A673 (cell line): ENCODE results near the gene BCL7A. TPM values are rescaled to one million over a fixed set of nuclear protein-coding genes. Genes with fewer than 3 reads are reported as not detected.

Experiments used
- BruUV-seq: library from RNA; stranded (reverse); fragments of 400-500 nt; replicated peaks from 2 replicates; lab custom pipeline; 2021; lab: Mats Ljungman, UMichigan
- CTCF ChIA-PET: fragments of 300-600 bp; sonication (Branson Sonifier 250); formaldehyde crosslinking; loops from one replicate; lab custom pipeline; 2022; ENCODE audit warnings: antibody characterized with exemption; lab: Charles Lee
- POLR2A ChIA-PET: fragments of 300-600 bp; sonication (Branson Sonifier 250); formaldehyde crosslinking; loops from one replicate; lab custom pipeline; 2022; ENCODE audit warnings: antibody characterized with exemption; ENCODE audit not compliant: low non-redundant PET; lab: Charles Lee
- DNase-seq: peaks from one replicate; pipeline ENCODE4 v3.0.0-alpha.2; 2015; ENCODE audit warnings: low spot score
- H3K27ac ChIP-seq: fragments of 200-600 bp; sonication (generic); 2 replicates; pipeline ENCODE4 v1.5.1; 2016; ENCODE audit warnings: mixed run types, low read depth, mild to moderate bottlenecking, mixed read lengths, antibody characterized with exemption, low read length; ENCODE audit not compliant: poor library complexity, severe bottlenecking
- H3K27me3 ChIP-seq: fragments of 200-600 bp; sonication (generic); replicated peaks from 2 replicates; pipeline ENCODE4 v1.6.1; 2017; ENCODE audit warnings: mixed run types, low read depth, mild to moderate bottlenecking, mixed read lengths, antibody characterized with exemption, low read length; ENCODE audit not compliant: insufficient read depth, poor library complexity
- H3K36me3 ChIP-seq: fragments of 200-600 bp; sonication (generic); 2 replicates; pipeline ENCODE4 v1.6.1; 2016; ENCODE audit warnings: mixed run types, mild to moderate bottlenecking, mixed read lengths, antibody characterized with exemption, low read length; ENCODE audit not compliant: insufficient read depth, poor library complexity, severe bottlenecking
- H3K4me1 ChIP-seq: fragments of 200-600 bp; sonication (generic); 2 replicates; pipeline ENCODE4 v1.6.1; 2017; ENCODE audit warnings: mixed run types, mild to moderate bottlenecking, mixed read lengths, antibody characterized with exemption, low read length; ENCODE audit not compliant: insufficient read depth, poor library complexity, severe bottlenecking
- H3K4me3 ChIP-seq: fragments of 200-600 bp; sonication (generic); 2 replicates; pipeline ENCODE4 v1.5.1; 2016; ENCODE audit warnings: low read depth, mixed run types, mild to moderate bottlenecking, mixed read lengths, low read length; ENCODE audit not compliant: poor library complexity, severe bottlenecking
- H3K9me3 ChIP-seq: fragments of 200-600 bp; sonication (generic); 2 replicates; pipeline ENCODE4 v1.6.1; 2016; ENCODE audit warnings: mixed run types, low read depth, mild to moderate bottlenecking, mixed read lengths, antibody characterized with exemption, low read length; ENCODE audit not compliant: poor library complexity, severe bottlenecking
- EZH2 ChIP-seq: fragments of 200-600 bp; sonication (generic); IDR thresholded peaks from 2 replicates; pipeline ENCODE4 v1.6.1; 2017; ENCODE audit warnings: borderline replicate concordance, low read depth, mild to moderate bottlenecking, mixed read lengths, antibody characterized with exemption, low read length; ENCODE audit not compliant: poor library complexity, severe bottlenecking
- intact Hi-C: fragments of 100-400 bp; cut with micrococcal nuclease; formaldehyde crosslinking; loops from one replicate; pipeline ENCODE4 v1.10.0; 2022; ENCODE audit not compliant: unreplicated experiment
- total RNA-seq: library from RNA; stranded (reverse); gene quantifications from 2 replicates; pipeline ENCODE4 v1.2.3, GENCODE V29; 2021
- TF ChIP-seq, protein P1 (sequence below): fragments of 300-800, 200-600 bp; sonication (generic); conservative IDR thresholded peaks from 2 replicates; pipeline ENCODE4 v1.5.1; 2017; ENCODE audit warnings: low read depth, mild to moderate bottlenecking, antibody characterized with exemption, low read length, moderate library complexity, mixed read lengths

Gene BCL7A
- total RNA-seq, 1 experiment from 2014 or later: 40.7 TPM

DNA sequence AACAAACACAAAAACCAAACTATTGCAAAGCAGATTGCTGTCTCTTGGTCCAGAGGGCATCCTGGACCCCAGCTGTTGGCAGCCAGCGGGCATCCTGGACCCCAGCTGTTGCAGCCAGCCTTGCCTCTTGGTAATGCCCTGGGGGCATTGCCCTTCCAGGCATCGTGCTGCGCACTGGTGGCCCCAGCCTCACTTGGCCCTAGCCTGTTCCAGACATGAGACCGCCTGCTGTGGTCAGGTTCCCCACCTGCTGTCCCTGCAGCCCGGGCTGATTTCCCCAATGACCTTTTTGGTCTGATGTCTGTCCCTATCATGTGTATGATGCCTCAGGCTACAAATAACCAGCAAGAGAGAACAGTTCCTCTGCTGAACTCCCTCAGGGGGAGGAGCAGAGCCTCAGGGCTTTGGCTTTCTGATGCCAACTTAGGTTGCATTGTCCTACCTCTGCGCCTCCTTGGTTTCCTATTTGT is 77.6 kb downstream of the BCL7A start:
- BruUV-seq: no TSS peak
- Histone ChIP-seq H3K27me3 (no peaks in the 10 kb centered on the region), H3K9me3 (no peaks in the 10 kb centered on the region), H3K4me1 (peaks cover 13% of the 10 kb centered on the region), H3K36me3 (no peaks in the 10 kb centered on the region), H3K4me3 (no peak overlapping the region), H3K27ac (no peak overlapping the region)
- DNase-seq: no peak
- no peak for TF ChIP-seq EZH2
- TF ChIP-seq, protein P1, sequence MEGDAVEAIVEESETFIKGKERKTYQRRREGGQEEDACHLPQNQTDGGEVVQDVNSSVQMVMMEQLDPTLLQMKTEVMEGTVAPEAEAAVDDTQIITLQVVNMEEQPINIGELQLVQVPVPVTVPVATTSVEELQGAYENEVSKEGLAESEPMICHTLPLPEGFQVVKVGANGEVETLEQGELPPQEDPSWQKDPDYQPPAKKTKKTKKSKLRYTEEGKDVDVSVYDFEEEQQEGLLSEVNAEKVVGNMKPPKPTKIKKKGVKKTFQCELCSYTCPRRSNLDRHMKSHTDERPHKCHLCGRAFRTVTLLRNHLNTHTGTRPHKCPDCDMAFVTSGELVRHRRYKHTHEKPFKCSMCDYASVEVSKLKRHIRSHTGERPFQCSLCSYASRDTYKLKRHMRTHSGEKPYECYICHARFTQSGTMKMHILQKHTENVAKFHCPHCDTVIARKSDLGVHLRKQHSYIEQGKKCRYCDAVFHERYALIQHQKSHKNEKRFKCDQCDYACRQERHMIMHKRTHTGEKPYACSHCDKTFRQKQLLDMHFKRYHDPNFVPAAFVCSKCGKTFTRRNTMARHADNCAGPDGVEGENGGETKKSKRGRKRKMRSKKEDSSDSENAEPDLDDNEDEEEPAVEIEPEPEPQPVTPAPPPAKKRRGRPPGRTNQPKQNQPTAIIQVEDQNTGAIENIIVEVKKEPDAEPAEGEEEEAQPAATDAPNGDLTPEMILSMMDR: no peak
- intact Hi-C loops: no loop called here
- CTCF ChIA-PET: no interaction called here
- POLR2A ChIA-PET: no interaction called here

DNA sequence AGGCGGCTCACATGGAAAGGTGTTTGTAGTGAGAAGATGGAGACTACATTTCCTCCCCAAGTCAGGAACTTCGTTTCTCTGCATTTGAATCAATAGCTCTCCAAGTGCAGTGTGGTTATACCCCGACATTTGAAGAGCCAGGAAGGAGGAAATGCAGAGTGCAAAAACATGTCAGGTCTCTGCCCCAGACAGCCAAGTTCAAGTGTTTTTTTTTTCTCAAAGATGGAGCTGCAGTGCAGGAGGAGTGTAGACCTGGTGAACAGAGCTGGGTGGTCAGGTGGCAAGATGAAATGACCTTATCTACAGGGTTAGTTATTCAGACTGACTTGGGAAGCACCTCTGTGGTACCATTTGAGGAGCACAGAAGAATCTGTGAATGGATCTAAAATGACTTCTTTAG is 78.2 kb downstream of the BCL7A start:
- no TSS peak for BruUV-seq
- intact Hi-C loops: no loop called here
- Histone ChIP-seq H3K27me3 (no peaks in the 10 kb centered on the region), H3K4me1 (peaks cover 13% of the 10 kb centered on the region), H3K36me3 (no peaks in the 10 kb centered on the region), H3K27ac (no peak overlapping the region), H3K4me3 (no peak overlapping the region), H3K9me3 (no peaks in the 10 kb centered on the region)
- CTCF ChIA-PET: no interaction called here
- POLR2A ChIA-PET: no interaction called here
- TF ChIP-seq EZH2: no peak
- TF ChIP-seq, protein P1: no peak
- no peak for DNase-seq

DNA sequence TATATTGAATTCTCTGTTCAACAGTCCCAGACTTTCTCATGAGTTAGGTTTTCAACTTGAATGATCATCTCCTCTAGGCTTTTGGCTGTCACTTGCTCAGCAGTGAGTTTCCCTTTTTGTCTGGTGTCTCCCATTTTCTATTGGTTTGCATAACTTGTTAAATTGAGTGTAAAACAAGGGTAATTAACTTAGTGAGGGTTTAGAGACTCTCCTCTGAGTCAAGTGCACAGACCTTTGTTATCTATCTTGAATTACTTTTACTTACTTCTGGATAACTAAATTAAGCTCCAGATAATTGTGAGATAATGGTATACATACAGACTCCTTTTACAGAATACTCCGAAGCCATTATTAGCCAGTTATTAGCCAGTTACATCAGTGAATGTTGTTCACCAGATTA is 78.9 kb downstream of the BCL7A start:
- Histone ChIP-seq H3K9me3 (no peaks in the 10 kb centered on the region), H3K36me3 (no peaks in the 10 kb centered on the region), H3K27ac (no peak overlapping the region), H3K4me1 (peaks cover 13% of the 10 kb centered on the region), H3K4me3 (no peak overlapping the region), H3K27me3 (no peaks in the 10 kb centered on the region)
- BruUV-seq: no TSS peak
- TF ChIP-seq, protein P1: no peak
- ChIA-PET CTCF (no interaction called here), POLR2A (no interaction called here)
- intact Hi-C loops: no loop called here
- DNase-seq: peak; percentile 54
